Dendritic cell treated with granulocyte-macrophage colony-stimulating factor and Interleukin-4, amounts not matched to agents 40 ng/mL and 50 ng/mL, for 4 days (primary cell): ENCODE measurements around the gene ARRB1.
"Not testable (repeated sequence)": the region's sequence is repeated elsewhere in the genome, so short reads cannot be mapped to it uniquely, and the experiment has no call there.

Experiments
- H3K27ac Mint-ChIP-seq: one replicate; pipeline ENCODE4 v1.8.0; 2022; ENCODE audit warnings: mild to moderate bottlenecking, mixed read lengths
- H3K27me3 Mint-ChIP-seq: one replicate; pipeline ENCODE4 v1.8.0; 2022; ENCODE audit warnings: mild to moderate bottlenecking, mixed read lengths
- H3K36me3 Mint-ChIP-seq: one replicate; pipeline ENCODE4 v1.8.0; 2022; ENCODE audit warnings: low read depth, mixed read lengths
- H3K4me1 Mint-ChIP-seq: one replicate; pipeline ENCODE4 v1.8.0; 2022; ENCODE audit warnings: low read depth, mixed read lengths
- H3K4me3 Mint-ChIP-seq: one replicate; pipeline ENCODE4 v1.8.0; 2022; ENCODE audit warnings: mild to moderate bottlenecking, moderate library complexity, mixed read lengths
- H3K9me3 Mint-ChIP-seq: one replicate; pipeline ENCODE4 v1.8.0; 2022; ENCODE audit warnings: mixed read lengths
- intact Hi-C: fragments of 100-400 bp; cut with micrococcal nuclease; formaldehyde crosslinking; loops from one replicate; pipeline ENCODE4 v1.15.0; 2022

ARRB1 gene

GRCh38 chr11:75380716-75381420 lies 29.4 kb upstream of the ARRB1 start:
- Mint-ChIP-seq H3K4me3 (no peak overlapping the region), H3K4me1 (peaks cover 37% of the 10 kb centered on the region), H3K27me3 (no peaks in the 10 kb centered on the region), H3K27ac (peak overlapping the region; percentile 92), H3K36me3 (no peaks in the 10 kb centered on the region), H3K9me3 (no peaks in the 10 kb centered on the region)
- intact Hi-C loops, result loop anchor here (5.0 kb wide), 1 partner anchor 39 kb away; no protein-coding TSS in a partner anchor

- peak overlapping the region; percentile 92 for H3K27ac Mint-ChIP-seq
- intact Hi-C loops, result loop anchor here (5.0 kb wide), 1 partner anchor 38 kb away; no protein-coding TSS in a partner anchor
- no peak overlapping the region for H3K4me3 Mint-ChIP-seq
- no peaks in the 10 kb centered on the region for H3K27me3 Mint-ChIP-seq
- H3K9me3 Mint-ChIP-seq, result no peaks in the 10 kb centered on the region
- no peaks in the 10 kb centered on the region for H3K36me3 Mint-ChIP-seq
- H3K4me1 Mint-ChIP-seq, result peaks cover 44% of the 10 kb centered on the region
Measured at GRCh38 chr11:75380245-75380644, 28.8 kb upstream of the ARRB1 start.

- H3K27me3 Mint-ChIP-seq, H3K4me3 Mint-ChIP-seq, intact Hi-C loops, H3K36me3 Mint-ChIP-seq, H3K9me3 Mint-ChIP-seq, H3K27ac Mint-ChIP-seq: not testable (repeated sequence)
- peaks cover 37% of the 10 kb centered on the region for H3K4me1 Mint-ChIP-seq
Measured at GRCh38 chr11:75378776-75379175, 27.3 kb upstream of the ARRB1 start.

- Mint-ChIP-seq H3K36me3 (no peaks in the 10 kb centered on the region), H3K27me3 (no peaks in the 10 kb centered on the region), H3K4me1 (peaks cover 40% of the 10 kb centered on the region), H3K9me3 (no peaks in the 10 kb centered on the region), H3K4me3 (no peak overlapping the region), H3K27ac (peak overlapping the region; percentile 63)
- intact Hi-C loops, result no loop called here
Measured at GRCh38 chr11:75376175-75376574, 24.7 kb upstream of the ARRB1 start.

- intact Hi-C loops, result no loop called here
- H3K36me3 Mint-ChIP-seq, result no peaks in the 10 kb centered on the region
- H3K9me3 Mint-ChIP-seq, result no peaks in the 10 kb centered on the region
- H3K4me3 Mint-ChIP-seq, result no peak overlapping the region
- peaks cover 40% of the 10 kb centered on the region for H3K4me1 Mint-ChIP-seq
- no peaks in the 10 kb centered on the region for H3K27me3 Mint-ChIP-seq
- peak overlapping the region; percentile 63 for H3K27ac Mint-ChIP-seq
Measured at GRCh38 chr11:75375626-75376025, 24.2 kb upstream of the ARRB1 start.

GRCh38 chr11:75374646-75375045 lies 23.2 kb upstream of the ARRB1 start:
- Mint-ChIP-seq H3K36me3 (no peaks in the 10 kb centered on the region), H3K27me3 (no peaks in the 10 kb centered on the region), H3K9me3 (no peaks in the 10 kb centered on the region), H3K4me3 (no peak overlapping the region), H3K27ac (no peak overlapping the region), H3K4me1 (peaks cover 44% of the 10 kb centered on the region)
- intact Hi-C loops, result no loop called here

GRCh38 chr11:75373201-75373600 lies 21.7 kb upstream of the ARRB1 start:
- Mint-ChIP-seq H3K4me3 (no peak overlapping the region), H3K36me3 (no peaks in the 10 kb centered on the region), H3K9me3 (no peaks in the 10 kb centered on the region), H3K27ac (peak overlapping the region; percentile 74), H3K4me1 (peaks cover 49% of the 10 kb centered on the region), H3K27me3 (no peaks in the 10 kb centered on the region)
- intact Hi-C loops, result no loop called here

- Mint-ChIP-seq H3K9me3 (no peaks in the 10 kb centered on the region), H3K4me1 (peaks cover 49% of the 10 kb centered on the region), H3K27ac (peak overlapping the region; percentile 74), H3K4me3 (peak overlapping the region; percentile 13), H3K36me3 (no peaks in the 10 kb centered on the region), H3K27me3 (no peaks in the 10 kb centered on the region)
- intact Hi-C loops, result no loop called here
Measured at GRCh38 chr11:75371949-75372876, 20.8 kb upstream of the ARRB1 start.

GRCh38 chr11:75369560-75370255 lies 18.2 kb upstream of the ARRB1 start:
- H3K4me3 Mint-ChIP-seq, result peak overlapping the region; percentile 34
- H3K9me3 Mint-ChIP-seq, result no peaks in the 10 kb centered on the region
- intact Hi-C loops, result no loop called here
- peaks cover 43% of the 10 kb centered on the region for H3K4me1 Mint-ChIP-seq
- H3K27me3 Mint-ChIP-seq, result no peaks in the 10 kb centered on the region
- no peaks in the 10 kb centered on the region for H3K36me3 Mint-ChIP-seq
- peak overlapping the region; percentile 86 for H3K27ac Mint-ChIP-seq

GRCh38 chr11:75366826-75367225 lies 15.4 kb upstream of the ARRB1 start:
- intact Hi-C loops, result loop anchor here (2.0 kb wide), 1 partner anchor 14 kb away; no protein-coding TSS in a partner anchor
- not testable (repeated sequence) for H3K9me3 Mint-ChIP-seq, H3K27me3 Mint-ChIP-seq, H3K36me3 Mint-ChIP-seq, H3K4me3 Mint-ChIP-seq
- Mint-ChIP-seq H3K27ac (peak overlapping the region; percentile 96), H3K4me1 (peaks cover 50% of the 10 kb centered on the region)

GRCh38 chr11:75365711-75366181 lies 14.3 kb upstream of the ARRB1 start:
- Mint-ChIP-seq H3K9me3 (no peaks in the 10 kb centered on the region), H3K4me1 (peaks cover 42% of the 10 kb centered on the region), H3K27me3 (no peaks in the 10 kb centered on the region), H3K27ac (peak overlapping the region; percentile 96), H3K4me3 (peak overlapping the region; percentile 65), H3K36me3 (no peaks in the 10 kb centered on the region)
- intact Hi-C loops, result loop anchor here (2.0 kb wide), 1 partner anchor 13 kb away; no protein-coding TSS in a partner anchor

GRCh38 chr11:75362285-75362684 lies 10.8 kb upstream of the ARRB1 start:
- peaks cover 30% of the 10 kb centered on the region for H3K4me1 Mint-ChIP-seq
- H3K9me3 Mint-ChIP-seq, intact Hi-C loops, H3K27ac Mint-ChIP-seq, H3K36me3 Mint-ChIP-seq, H3K27me3 Mint-ChIP-seq, H3K4me3 Mint-ChIP-seq: not testable (repeated sequence)

- H3K9me3 Mint-ChIP-seq, result no peaks in the 10 kb centered on the region
- no peak overlapping the region for H3K27ac Mint-ChIP-seq
- intact Hi-C loops, result no loop called here
- H3K4me3 Mint-ChIP-seq, result no peak overlapping the region
- H3K36me3 Mint-ChIP-seq, result peaks cover 5% of the 10 kb centered on the region
- H3K27me3 Mint-ChIP-seq, result peaks cover 3% of the 10 kb centered on the region
- H3K4me1 Mint-ChIP-seq, result peaks cover 44% of the 10 kb centered on the region
Measured at GRCh38 chr11:75356613-75357012, 5.2 kb upstream of the ARRB1 start.
